GM12873 (cell line): ENCODE results near the gene JMJD1C.

Experiments
- TF ChIP-seq, protein P1 (sequence below): IDR thresholded peaks from 2 replicates; pipeline ENCODE4 v1.5.1; 2012; ENCODE audit warnings: low read depth, mild to moderate bottlenecking, moderate library complexity, low read length, control low read depth; ENCODE audit not compliant: insufficient read depth; ENCODE audit errors: missing control alignments

JMJD1C gene

DNA sequence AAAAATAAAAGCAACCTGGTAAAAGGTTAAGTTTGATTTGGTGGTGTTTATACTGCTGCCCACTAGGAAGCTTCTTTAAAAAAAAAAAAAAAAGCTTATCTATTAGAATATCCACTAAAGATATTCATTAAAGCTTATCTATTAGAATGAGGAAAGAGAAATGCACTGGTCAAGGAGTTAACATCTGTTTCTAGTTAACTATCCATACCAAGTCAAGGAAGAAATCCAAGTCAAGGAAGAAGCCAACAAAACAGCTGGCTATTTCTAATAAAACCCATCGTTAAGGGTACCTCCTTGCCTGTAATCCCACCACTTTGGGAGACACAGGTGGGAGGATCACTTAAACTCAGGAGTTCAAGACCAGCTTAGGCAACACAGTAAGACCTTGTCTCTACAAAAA lies 82.6 kb downstream of the JMJD1C start:
- TF ChIP-seq, protein P1, sequence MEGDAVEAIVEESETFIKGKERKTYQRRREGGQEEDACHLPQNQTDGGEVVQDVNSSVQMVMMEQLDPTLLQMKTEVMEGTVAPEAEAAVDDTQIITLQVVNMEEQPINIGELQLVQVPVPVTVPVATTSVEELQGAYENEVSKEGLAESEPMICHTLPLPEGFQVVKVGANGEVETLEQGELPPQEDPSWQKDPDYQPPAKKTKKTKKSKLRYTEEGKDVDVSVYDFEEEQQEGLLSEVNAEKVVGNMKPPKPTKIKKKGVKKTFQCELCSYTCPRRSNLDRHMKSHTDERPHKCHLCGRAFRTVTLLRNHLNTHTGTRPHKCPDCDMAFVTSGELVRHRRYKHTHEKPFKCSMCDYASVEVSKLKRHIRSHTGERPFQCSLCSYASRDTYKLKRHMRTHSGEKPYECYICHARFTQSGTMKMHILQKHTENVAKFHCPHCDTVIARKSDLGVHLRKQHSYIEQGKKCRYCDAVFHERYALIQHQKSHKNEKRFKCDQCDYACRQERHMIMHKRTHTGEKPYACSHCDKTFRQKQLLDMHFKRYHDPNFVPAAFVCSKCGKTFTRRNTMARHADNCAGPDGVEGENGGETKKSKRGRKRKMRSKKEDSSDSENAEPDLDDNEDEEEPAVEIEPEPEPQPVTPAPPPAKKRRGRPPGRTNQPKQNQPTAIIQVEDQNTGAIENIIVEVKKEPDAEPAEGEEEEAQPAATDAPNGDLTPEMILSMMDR: no peak

DNA sequence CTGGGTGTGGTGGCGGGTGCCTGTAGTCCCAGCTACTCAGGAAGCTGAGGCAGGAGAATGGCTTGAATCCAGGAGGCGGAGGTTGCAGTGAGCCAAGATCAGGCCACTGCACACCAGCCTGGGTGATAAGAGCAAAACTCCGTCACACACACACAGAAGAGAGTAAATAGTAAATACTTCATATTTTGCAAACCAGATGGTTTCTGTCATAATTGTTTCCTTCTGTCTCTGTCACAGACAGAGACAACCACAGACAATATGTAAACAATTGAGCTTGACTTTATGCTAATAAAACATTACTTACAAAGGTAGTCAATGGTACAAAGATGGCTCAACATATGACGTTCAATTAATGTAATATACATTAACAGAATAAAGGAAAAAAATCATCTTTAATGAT lies 83.7 kb downstream of the JMJD1C start:
- TF ChIP-seq, protein P1: no peak

DNA sequence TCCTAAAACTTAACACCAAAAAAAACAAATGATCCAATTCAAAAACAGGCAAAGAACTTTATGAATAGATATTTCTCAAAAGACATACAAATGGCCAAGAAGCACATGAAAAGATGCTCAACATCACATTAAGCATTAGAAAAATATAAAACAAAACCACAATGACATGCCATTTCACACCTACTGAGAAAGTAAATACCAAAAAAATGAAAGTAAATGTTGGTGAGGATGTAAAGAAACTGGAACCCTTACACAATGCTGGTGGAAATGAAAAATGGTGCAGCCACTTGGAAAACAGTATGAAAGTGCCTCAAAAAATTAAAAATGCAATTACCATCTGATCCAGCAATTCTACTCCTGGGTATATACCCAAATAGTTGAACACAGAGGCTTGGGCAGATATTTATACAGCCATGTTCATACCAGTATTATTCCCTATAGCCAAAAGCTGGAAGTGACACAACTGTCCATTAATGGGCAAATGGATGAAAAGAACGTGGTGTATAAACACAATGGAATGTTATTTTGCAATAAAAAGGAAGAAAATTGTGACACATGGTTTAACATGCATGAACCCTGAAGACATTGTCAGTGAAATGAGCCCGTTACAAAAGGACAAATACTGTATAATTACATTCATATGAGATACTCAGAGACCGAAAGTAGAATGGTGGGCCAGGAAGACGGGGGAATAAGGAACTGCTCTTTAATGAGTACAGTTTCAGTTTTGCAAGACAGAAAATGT lies 89.0 kb downstream of the JMJD1C start:
- TF ChIP-seq, protein P1: no peak

DNA sequence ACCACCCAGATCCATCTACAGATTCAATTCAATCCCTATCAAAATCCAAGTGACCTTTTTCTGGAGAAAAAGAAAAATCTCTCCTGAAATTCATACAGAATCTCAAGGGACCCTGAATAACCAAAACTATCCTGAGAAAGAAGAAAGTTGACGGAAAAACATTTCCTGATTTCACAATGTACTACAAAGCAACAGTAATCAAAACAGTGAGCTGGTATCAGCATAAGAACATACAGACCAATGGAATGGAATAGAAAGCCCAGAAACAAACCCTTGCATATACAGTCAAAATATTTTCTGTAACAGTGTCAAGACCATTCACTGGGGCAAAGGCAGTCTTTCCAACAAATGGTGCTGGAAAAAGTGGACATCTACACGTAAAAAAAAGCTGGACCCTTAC lies 89.9 kb downstream of the JMJD1C start:
- TF ChIP-seq, protein P1: no peak

DNA sequence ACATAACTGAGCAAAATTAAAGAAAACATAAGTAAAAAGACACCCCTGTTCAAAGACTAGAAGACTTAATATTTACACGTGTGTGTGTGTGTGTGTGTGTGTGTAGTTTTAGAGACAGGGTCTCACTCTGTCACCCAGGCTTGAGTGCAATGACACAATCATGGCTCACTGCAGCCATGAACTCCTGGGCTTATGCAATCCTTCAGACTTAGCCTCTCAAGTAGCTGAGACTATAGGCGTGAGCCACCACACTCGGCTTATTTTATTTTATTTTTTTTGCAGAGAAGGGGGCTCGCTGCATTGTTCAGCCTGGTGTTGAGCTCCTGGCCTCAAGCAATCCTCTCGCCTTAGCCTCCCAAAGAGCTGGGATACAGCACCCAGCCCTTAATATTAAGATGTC lies 90.3 kb downstream of the JMJD1C start:
- TF ChIP-seq, protein P1: no peak

DNA sequence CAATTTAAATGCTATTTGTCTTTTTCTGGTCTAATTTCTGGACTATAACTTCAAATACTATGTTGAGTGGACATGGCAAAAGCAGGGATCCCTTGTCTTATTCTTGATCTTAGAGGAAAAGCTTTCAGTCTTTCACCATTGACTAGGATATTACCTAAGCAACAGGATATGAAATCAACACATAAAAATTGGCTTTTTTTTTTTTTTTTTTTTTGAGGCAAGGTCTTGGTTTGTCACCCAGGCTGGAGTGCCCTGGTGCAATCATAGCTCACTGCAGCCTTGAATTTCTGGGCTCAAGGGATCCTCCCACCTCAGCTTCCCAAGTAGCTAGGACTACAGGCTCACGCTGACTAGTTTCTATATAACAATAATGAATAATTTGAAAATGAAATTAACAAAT lies 90.8 kb downstream of the JMJD1C start:
- TF ChIP-seq, protein P1: no peak

DNA sequence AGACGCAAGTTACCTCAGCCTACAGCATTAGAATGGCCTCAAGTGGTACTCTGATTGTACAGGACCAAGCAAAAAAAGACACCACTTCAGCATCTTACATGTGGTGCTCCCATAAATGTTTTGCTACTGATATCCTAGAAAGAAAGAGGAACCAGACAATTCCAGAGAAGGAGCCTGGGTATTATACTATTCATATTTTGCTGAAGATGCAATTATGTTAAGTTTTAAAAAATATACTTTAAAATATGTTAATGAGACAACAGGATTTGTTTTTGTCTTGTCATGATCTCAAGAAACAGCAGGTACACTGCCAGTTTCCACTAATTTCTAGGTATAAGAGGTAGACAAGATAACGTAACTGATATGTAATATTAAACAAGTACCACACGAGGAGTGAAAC lies 92.6 kb downstream of the JMJD1C start:
- TF ChIP-seq, protein P1: no peak

DNA sequence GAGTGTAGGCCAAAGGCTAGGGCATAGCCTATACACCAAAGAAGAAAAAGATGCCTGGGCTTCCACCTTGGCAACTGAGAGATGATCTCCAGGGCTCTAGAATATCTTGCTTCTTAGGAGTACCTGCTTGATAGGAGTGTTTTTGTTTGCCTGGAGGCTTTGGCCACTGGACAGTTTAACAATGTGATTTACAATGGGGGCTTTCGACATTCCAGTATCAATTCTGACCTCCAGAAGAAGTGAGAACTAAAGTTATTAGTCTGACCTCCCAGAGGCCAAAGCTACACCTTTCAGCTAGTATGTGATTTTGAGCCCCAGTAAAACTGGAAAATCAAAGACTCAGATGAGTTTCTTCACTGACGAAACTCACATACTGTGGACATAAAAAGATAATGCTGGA lies 96.1 kb downstream of the JMJD1C start:
- TF ChIP-seq, protein P1: no peak
